Measurements from ENCODE around the gene SMYD2. TPM values are rescaled to one million over a fixed set of nuclear protein-coding genes. Genes with fewer than 3 reads are reported as not detected.

SMYD2 gene
- total and polyA plus RNA-seq, 2 donors (not counting 3 experiments of a cell fraction or from before 2014, with no cell fraction given) = 8.0 to 20.9 TPM

DNA sequence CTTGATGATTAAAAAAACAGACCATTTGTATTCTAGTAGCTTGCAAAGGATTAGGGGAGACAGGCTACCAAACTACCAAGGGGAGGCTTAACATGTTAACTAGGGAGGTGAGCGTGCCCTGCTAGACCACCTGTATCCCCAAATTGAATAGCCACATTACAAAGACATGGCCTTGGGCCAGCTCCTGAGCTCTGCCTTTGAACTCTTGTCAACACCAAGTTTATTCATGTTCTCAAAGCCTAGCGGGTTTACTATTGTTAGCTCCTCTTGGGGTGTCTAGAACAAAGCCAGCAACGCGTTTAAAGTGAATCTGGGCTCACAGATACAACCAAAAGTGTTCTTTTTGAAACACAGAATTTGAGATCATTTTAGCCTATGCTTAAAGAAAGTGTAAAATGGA, 36.3 kb downstream of the SMYD2 start:
- dilution Hi-C loops (cut with MboI; ENCODE audit: extremely low pct_ligation_motif_present, low sequenced_read_pairs) (no loop called here), intact Hi-C loops (cut with micrococcal nuclease) (no loop called here)
- TF ChIP-seq EZH2 (IDR thresholded peaks at IDR 0.05; ENCODE audit: borderline replicate concordance, low read depth, low read length, severe bottlenecking) (no peak), MYC (IDR thresholded peaks at IDR 0.05; ENCODE audit: low read depth, low read length) (no peak), GATA2 (IDR thresholded peaks at IDR 0.05; ENCODE audit: insufficient read depth, insufficient read length, low read depth, low read length) (no peak), POLR2A (IDR thresholded peaks at IDR 0.05; ENCODE audit: low read depth, low read length) (no peak), JUN (IDR thresholded peaks at IDR 0.05; ENCODE audit: borderline replicate concordance, insufficient read depth, insufficient read length, low read depth) (no peak), FOS (IDR thresholded peaks at IDR 0.05; ENCODE audit: borderline replicate concordance, insufficient read depth, low read length) (no peak), POLR2AphosphoS5 (IDR thresholded peaks at IDR 0.05; ENCODE audit: insufficient read depth, low read depth, low read length) (no peak)
- TF ChIP-seq, protein P1, sequence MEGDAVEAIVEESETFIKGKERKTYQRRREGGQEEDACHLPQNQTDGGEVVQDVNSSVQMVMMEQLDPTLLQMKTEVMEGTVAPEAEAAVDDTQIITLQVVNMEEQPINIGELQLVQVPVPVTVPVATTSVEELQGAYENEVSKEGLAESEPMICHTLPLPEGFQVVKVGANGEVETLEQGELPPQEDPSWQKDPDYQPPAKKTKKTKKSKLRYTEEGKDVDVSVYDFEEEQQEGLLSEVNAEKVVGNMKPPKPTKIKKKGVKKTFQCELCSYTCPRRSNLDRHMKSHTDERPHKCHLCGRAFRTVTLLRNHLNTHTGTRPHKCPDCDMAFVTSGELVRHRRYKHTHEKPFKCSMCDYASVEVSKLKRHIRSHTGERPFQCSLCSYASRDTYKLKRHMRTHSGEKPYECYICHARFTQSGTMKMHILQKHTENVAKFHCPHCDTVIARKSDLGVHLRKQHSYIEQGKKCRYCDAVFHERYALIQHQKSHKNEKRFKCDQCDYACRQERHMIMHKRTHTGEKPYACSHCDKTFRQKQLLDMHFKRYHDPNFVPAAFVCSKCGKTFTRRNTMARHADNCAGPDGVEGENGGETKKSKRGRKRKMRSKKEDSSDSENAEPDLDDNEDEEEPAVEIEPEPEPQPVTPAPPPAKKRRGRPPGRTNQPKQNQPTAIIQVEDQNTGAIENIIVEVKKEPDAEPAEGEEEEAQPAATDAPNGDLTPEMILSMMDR (IDR thresholded peaks at IDR 0.05; ENCODE audit: extremely low read depth in 1 of 2, insufficient read depth in 1 of 2, low read depth in 1 of 2, low read length in 2 of 2) = no peak
- TF ChIP-seq, protein P2, sequence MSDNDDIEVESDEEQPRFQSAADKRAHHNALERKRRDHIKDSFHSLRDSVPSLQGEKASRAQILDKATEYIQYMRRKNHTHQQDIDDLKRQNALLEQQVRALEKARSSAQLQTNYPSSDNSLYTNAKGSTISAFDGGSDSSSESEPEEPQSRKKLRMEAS (IDR thresholded peaks at IDR 0.05; ENCODE audit: insufficient read depth, insufficient read length) = no peak
- no peak overlapping the region for H3K4me3 ChIP-seq (replicated peaks in 1 of 3; ENCODE audit: insufficient read depth in 1 of 3, low read depth in 1 of 3, low read length in 3 of 3)
- no peaks in the 10 kb centered on the region for H3K9me1 ChIP-seq (replicated peaks; ENCODE audit: control insufficient read depth, extremely low read depth, insufficient read depth, low read length)
- H4K20me1 ChIP-seq (replicated peaks; ENCODE audit: control insufficient read depth, extremely low read depth, insufficient read depth, low read length) = no peaks in the 10 kb centered on the region
- H3K27me3 ChIP-seq (ENCODE audit: control insufficient read depth in 2 of 2, insufficient read depth in 2 of 2, low read length in 2 of 2) = no peaks in the 10 kb centered on the region
- CTCF ChIA-PET = interaction anchor here (0.8 to 10.2 kb wide), 6 partner anchors 13 to 1301 kb away, joined by 3 to 85 read pairs (median 14); partner anchors contain the start of gene ANGEL2
- H3K9ac ChIP-seq (replicated peaks; ENCODE audit: extremely low read depth, insufficient read depth, low read length) = no peak overlapping the region
- DNase-seq (ENCODE audit: low read depth, low spot score) (no peak), FAIRE-seq (no peak)
- POLR2A ChIA-PET = no interaction called here
- H3K4me1 ChIP-seq (ENCODE audit: control insufficient read depth, extremely low read depth, insufficient read depth, low read length) = no peaks in the 10 kb centered on the region
- no peaks in the 10 kb centered on the region for H3K79me2 ChIP-seq (ENCODE audit: control insufficient read depth, insufficient read depth, low read length)
- BruUV-seq (replicated peaks) = no TSS peak
- H3K9me3 ChIP-seq (replicated peaks; ENCODE audit: control insufficient read depth, insufficient read depth, low read length) = no peaks in the 10 kb centered on the region
- H3K4me2 ChIP-seq (ENCODE audit: insufficient read depth, low read length) = no peak overlapping the region
- H2AFZ ChIP-seq (ENCODE audit: low read depth, low read length) = no peak overlapping the region
- no peaks in the 10 kb centered on the region for H3K36me3 ChIP-seq (ENCODE audit: control insufficient read depth in 2 of 2, extremely low read depth in 1 of 2, insufficient read depth in 2 of 2, low read length in 2 of 2)
- no peak overlapping the region for H3K27ac ChIP-seq (ENCODE audit: insufficient read depth, low read depth, low read length)
